ENCODE results near the gene YY2.

DNA sequence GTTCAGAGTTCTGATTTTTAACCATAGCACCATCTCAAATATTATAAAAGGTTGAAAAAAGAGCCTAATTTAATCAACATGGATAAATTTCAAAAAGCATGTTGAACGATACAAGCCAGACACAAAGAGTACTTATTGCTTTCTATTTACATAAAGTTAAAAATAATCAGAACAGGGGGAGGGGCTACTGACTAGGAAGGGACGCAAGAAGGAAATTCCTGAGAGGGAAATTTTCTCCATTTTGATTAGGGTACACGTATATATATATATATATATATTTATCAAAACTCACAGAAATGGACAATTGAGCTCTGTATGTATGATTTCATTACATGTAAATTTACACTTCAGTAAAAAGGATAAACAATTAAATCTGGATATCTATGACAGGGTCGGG, 16.9 kb upstream of the YY2 start:
- no peak for TF ChIP-seq POLR2A (IDR thresholded peaks at IDR 0.05)
- TF ChIP-seq, protein P1, sequence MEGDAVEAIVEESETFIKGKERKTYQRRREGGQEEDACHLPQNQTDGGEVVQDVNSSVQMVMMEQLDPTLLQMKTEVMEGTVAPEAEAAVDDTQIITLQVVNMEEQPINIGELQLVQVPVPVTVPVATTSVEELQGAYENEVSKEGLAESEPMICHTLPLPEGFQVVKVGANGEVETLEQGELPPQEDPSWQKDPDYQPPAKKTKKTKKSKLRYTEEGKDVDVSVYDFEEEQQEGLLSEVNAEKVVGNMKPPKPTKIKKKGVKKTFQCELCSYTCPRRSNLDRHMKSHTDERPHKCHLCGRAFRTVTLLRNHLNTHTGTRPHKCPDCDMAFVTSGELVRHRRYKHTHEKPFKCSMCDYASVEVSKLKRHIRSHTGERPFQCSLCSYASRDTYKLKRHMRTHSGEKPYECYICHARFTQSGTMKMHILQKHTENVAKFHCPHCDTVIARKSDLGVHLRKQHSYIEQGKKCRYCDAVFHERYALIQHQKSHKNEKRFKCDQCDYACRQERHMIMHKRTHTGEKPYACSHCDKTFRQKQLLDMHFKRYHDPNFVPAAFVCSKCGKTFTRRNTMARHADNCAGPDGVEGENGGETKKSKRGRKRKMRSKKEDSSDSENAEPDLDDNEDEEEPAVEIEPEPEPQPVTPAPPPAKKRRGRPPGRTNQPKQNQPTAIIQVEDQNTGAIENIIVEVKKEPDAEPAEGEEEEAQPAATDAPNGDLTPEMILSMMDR (IDR thresholded peaks at IDR 0.05): no peak
